Measurements from ENCODE around the gene CTNNA3.
"Not testable (repeated sequence)": the region's sequence is repeated elsewhere in the genome, so short reads cannot be mapped to it uniquely, and the experiment has no call there.

DNA sequence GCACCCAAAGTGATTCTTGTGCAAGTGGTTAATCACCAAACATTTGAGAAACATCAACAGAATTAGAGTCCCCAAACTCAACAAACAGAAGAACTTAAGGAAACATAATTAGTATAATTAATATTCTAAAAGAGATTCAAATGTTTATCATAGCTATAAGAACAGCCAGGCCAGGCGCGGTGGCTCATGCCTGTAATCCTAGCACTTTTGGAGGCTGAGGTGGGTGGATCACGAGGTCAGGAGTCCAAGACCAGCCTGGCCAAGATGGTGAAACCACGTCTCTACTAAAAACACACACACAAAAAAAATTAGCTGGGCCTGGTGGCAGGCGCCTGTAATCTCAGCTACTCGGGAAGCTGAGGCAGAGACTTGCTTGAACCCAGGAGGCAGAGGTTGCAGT is 488.1 kb downstream of the CTNNA3 start:
- TF ChIP-seq CTCF, POLR2A (IDR thresholded peaks at IDR 0.05): not testable (repeated sequence)
